H1 (cell line): Measurements from ENCODE around the gene KCTD10. TPM values are rescaled to one million over a fixed set of nuclear protein-coding genes. Genes with fewer than 3 reads are reported as not detected.

Experiments used
- CTCF ChIA-PET: fragments of 300-600 bp; sonication (Branson Sonifier 250); formaldehyde crosslinking; loops from one replicate; lab custom pipeline; 2021; ENCODE audit not compliant: partially characterized antibody; lab: Charles Lee
- POLR2A ChIA-PET: fragments of 300-600 bp; sonication (Branson Sonifier 250); formaldehyde crosslinking; loops from one replicate; lab custom pipeline; 2021; ENCODE audit warnings: inconsistent platforms; ENCODE audit not compliant: partially characterized antibody; lab: Charles Lee
- DNase-seq, 2 experiments: peaks; one replicate each; pipeline versions ENCODE4 v3.0.0 to v3.0.0-alpha.2; 2010 to 2022; ENCODE audit warnings: low spot score in 2 of 2, low read depth in 1 of 2, mixed read lengths in 1 of 2
- FAIRE-seq: peaks from 2 replicates; lab custom pipeline; 2011; peaks lifted over from hg19 to GRCh38; lab: Jason Lieb, UNC
- H2AFZ ChIP-seq: 2 replicates; pipeline ENCODE4 v1.8.1; 2012; ENCODE audit warnings: low read length, inconsistent platforms
- H2AK5ac ChIP-seq: 2 replicates; pipeline ENCODE4 v1.6.1; 2013; ENCODE audit warnings: low read depth, low read length
- H2BK120ac ChIP-seq: replicated peaks from 2 replicates; pipeline ENCODE3; 2013; ENCODE audit warnings: low read depth, low read length, inconsistent platforms
- H2BK12ac ChIP-seq: 2 replicates; pipeline ENCODE4 v1.6.1; 2013; ENCODE audit warnings: low read depth, low read length
- H2BK15ac ChIP-seq: 2 replicates; pipeline ENCODE4 v1.6.1; 2013; ENCODE audit warnings: low read length
- H2BK20ac ChIP-seq: 2 replicates; pipeline ENCODE4 v1.6.1; 2013; ENCODE audit warnings: low read length
- H2BK5ac ChIP-seq: 2 replicates; pipeline ENCODE4 v1.6.1; 2013; ENCODE audit warnings: low read depth, low read length
- H3K14ac ChIP-seq: 2 replicates; pipeline ENCODE4 v1.6.1; 2013; ENCODE audit warnings: inconsistent platforms; ENCODE audit not compliant: insufficient read length
- H3K18ac ChIP-seq: 2 replicates; pipeline ENCODE4 v1.6.1; 2013; ENCODE audit warnings: low read length; ENCODE audit errors: extremely low read depth
- H3K23ac ChIP-seq: 2 replicates; pipeline ENCODE4 v1.6.1; 2013; ENCODE audit warnings: inconsistent platforms; ENCODE audit not compliant: insufficient read length
- H3K23me2 ChIP-seq: 2 replicates; pipeline ENCODE4 v1.6.1; 2013; ENCODE audit warnings: low read depth, low read length
- H3K27ac ChIP-seq: 2 replicates; pipeline ENCODE4 v1.6.1; 2011; ENCODE audit warnings: low read depth, low read length, inconsistent platforms
- H3K27me3 ChIP-seq, 4 experiments: replicated peaks in 1 of 4; 1 replicate in 1 of 4; 2 replicates in 3 of 4; pipeline versions ENCODE4 v1.6.1 to v1.8.1; 2011 to 2013; ENCODE audit warnings: low read length in 3 of 4, mild to moderate bottlenecking in 3 of 4, inconsistent platforms in 2 of 4, mixed read lengths in 2 of 4, moderate library complexity in 1 of 4; ENCODE audit not compliant: control insufficient read depth in 3 of 4, insufficient read depth in 3 of 4; ENCODE audit errors: extremely low read depth in 1 of 4
- H3K36me3 ChIP-seq, 4 experiments: 2 replicates each; pipeline versions ENCODE4 v1.6.1 to v1.8.1; 2011 to 2013; ENCODE audit warnings: mild to moderate bottlenecking in 4 of 4, low read length in 3 of 4, moderate library complexity in 2 of 4, control low read depth in 1 of 4, inconsistent platforms in 1 of 4; ENCODE audit not compliant: insufficient read depth in 4 of 4, control insufficient read depth in 2 of 4
- H3K4ac ChIP-seq: replicated peaks from 2 replicates; pipeline ENCODE3; 2013; ENCODE audit warnings: low read length, low read depth, mixed read lengths, inconsistent platforms; ENCODE audit not compliant: insufficient read length
- H3K4me1 ChIP-seq, 4 experiments: replicated peaks in 1 of 4; 1 replicate in 1 of 4; 2 replicates in 3 of 4; pipeline versions ENCODE4 v1.6.1 to v1.8.1; 2011 to 2013; ENCODE audit warnings: low read length in 3 of 4, inconsistent platforms in 2 of 4, mixed read lengths in 1 of 4; ENCODE audit not compliant: insufficient read depth in 4 of 4, control insufficient read depth in 3 of 4
- H3K4me2 ChIP-seq, 2 experiments: 2 replicates each; pipeline versions ENCODE4 v1.6.1 to v1.8.1; 2011 to 2013; ENCODE audit warnings: low read depth in 2 of 2, low read length in 2 of 2, control low read depth in 1 of 2, inconsistent platforms in 1 of 2, mild to moderate bottlenecking in 1 of 2; ENCODE audit not compliant: insufficient read depth in 1 of 2
- H3K4me3 ChIP-seq, 4 experiments: fragments of 200-600, 300-600 bp in 1 of 4; sonication (generic), shearing (Covaris generic), sonication (Bioruptor Twin) in 1 of 4; 2 replicates each; pipeline versions ENCODE4 v1.5.1 to v1.8.1; 2011 to 2016; ENCODE audit warnings: low read length in 4 of 4, low read depth in 3 of 4, control low read depth in 2 of 4, inconsistent platforms in 2 of 4, mild to moderate bottlenecking in 2 of 4, mixed read lengths in 1 of 4, moderate library complexity in 1 of 4; ENCODE audit not compliant: insufficient read depth in 2 of 4; ENCODE audit errors: extremely low read depth in 1 of 4
- H3K56ac ChIP-seq: replicated peaks from 2 replicates; pipeline ENCODE3; 2013; ENCODE audit warnings: low read depth, mild to moderate bottlenecking, mixed read lengths, low read length, inconsistent platforms; ENCODE audit not compliant: insufficient read length
- H3K79me1 ChIP-seq: 2 replicates; pipeline ENCODE4 v1.6.1; 2013; ENCODE audit warnings: low read depth, low read length, control low read depth
- H3K79me2 ChIP-seq, 2 experiments: 2 replicates each; pipeline versions ENCODE4 v1.6.1 to v1.8.1; 2012 to 2013; ENCODE audit warnings: low read length in 2 of 2, mild to moderate bottlenecking in 2 of 2, inconsistent platforms in 1 of 2; ENCODE audit not compliant: insufficient read depth in 2 of 2, control insufficient read depth in 1 of 2
- H3K9ac ChIP-seq, 4 experiments: replicated peaks in 1 of 4; 1 replicate in 1 of 4; 2 replicates in 3 of 4; pipeline versions ENCODE4 v1.6.1 to v1.8.1; 2011 to 2013; ENCODE audit warnings: low read depth in 3 of 4, low read length in 3 of 4, control low read depth in 2 of 4, mild to moderate bottlenecking in 2 of 4, moderate library complexity in 2 of 4, inconsistent platforms in 1 of 4; ENCODE audit errors: extremely low read depth in 1 of 4
- H3K9me3 ChIP-seq, 2 experiments: 2 replicates each; pipeline versions ENCODE4 v1.6.1 to v1.8.1; 2012 to 2013; ENCODE audit warnings: mild to moderate bottlenecking in 2 of 2, moderate library complexity in 2 of 2, control low read depth in 1 of 2, inconsistent platforms in 1 of 2, low read depth in 1 of 2, low read length in 1 of 2, mixed read lengths in 1 of 2; ENCODE audit not compliant: insufficient read depth in 2 of 2
- H4K20me1 ChIP-seq, 2 experiments: replicated peaks in 1 of 2; 2 replicates each; pipeline versions ENCODE3 to v1.8.1; 2011 to 2013; ENCODE audit warnings: inconsistent platforms in 2 of 2, low read length in 2 of 2, mild to moderate bottlenecking in 1 of 2; ENCODE audit not compliant: insufficient read depth in 2 of 2, control insufficient read depth in 1 of 2
- H4K5ac ChIP-seq: 2 replicates; pipeline ENCODE4 v1.6.1; 2013; ENCODE audit warnings: low read length, low read depth, mixed read lengths, inconsistent platforms; ENCODE audit not compliant: insufficient read length
- H4K8ac ChIP-seq: 2 replicates; pipeline ENCODE4 v1.8.0; 2013; ENCODE audit warnings: mild to moderate bottlenecking, moderate library complexity, low read length, inconsistent platforms; ENCODE audit not compliant: insufficient read depth; ENCODE audit errors: extremely low read depth
- H4K91ac ChIP-seq: replicated peaks from 2 replicates; pipeline ENCODE3; 2013; ENCODE audit warnings: low read length, mixed read lengths, inconsistent platforms; ENCODE audit not compliant: insufficient read length
- BACH1 ChIP-seq: IDR thresholded peaks from 2 replicates; pipeline ENCODE4 v1.6.1; 2012; ENCODE audit warnings: low read length, improper control_type of control experiment
- CREB1 ChIP-seq: IDR thresholded peaks from 2 replicates; pipeline ENCODE4 v1.6.1; 2012; ENCODE audit warnings: inconsistent platforms
- EGR1 ChIP-seq: IDR thresholded peaks from 2 replicates; pipeline ENCODE4 v1.6.1; 2011; ENCODE audit warnings: low read depth, low read length, borderline replicate concordance
- HDAC2 ChIP-seq, 2 experiments: fragments of 300-600 bp in 1 of 2; sonication (generic) in 1 of 2; IDR thresholded peaks; 2 replicates each; pipeline ENCODE4 v1.6.1; 2011 to 2012; ENCODE audit warnings: low read depth in 2 of 2, low read length in 2 of 2, mild to moderate bottlenecking in 2 of 2, moderate library complexity in 2 of 2, borderline replicate concordance in 1 of 2, inconsistent platforms in 1 of 2
- WGBS, 2 experiments: shearing (Covaris generic) in 1 of 2; methylation state at CpG; one replicate each; pipeline versions ENCODE4 v1.1.6 to v1.1.7; 2013 to 2015; ENCODE audit warnings: low lambda C conversion rate in 2 of 2, mixed read lengths in 2 of 2, inconsistent platforms in 1 of 2, low coverage in 1 of 2, missing lambda C conversion rate in 1 of 2; ENCODE audit not compliant: insufficient replicate concordance in 2 of 2, insufficient coverage in 1 of 2, insufficient read length in 1 of 2; ENCODE audit errors: extremely low coverage in 1 of 2, missing lambda C conversion rate in 1 of 2; 5-methylcytosine and 5-hydroxymethylcytosine counted together
- polyA plus RNA-seq, 7 experiments: library from polyadenylated mRNA; depleted of rRNA in 3 of 7; stranded (reverse) in 5 of 7; unstranded in 2 of 7; fragments of >200 nt in 5 of 7; fragments of 200-250 nt in 2 of 7; gene quantifications; 1 replicate in 5 of 7; 2 replicates in 1 of 7; 4 replicates in 1 of 7; pipeline versions ENCODE4 v1.2.1 to v1.2.3, GENCODE V29; 2011 to 2013; ENCODE audit warnings: missing spikeins in 2 of 7, mixed read lengths in 2 of 7
- total RNA-seq: library from RNA; stranded (reverse); fragmentation: NEBNext Ultra II Directional; extraction: Animal tissue kit (Norgen Biotek cat#: 25700); gene quantifications from 2 replicates; pipeline ENCODE4 v1.2.1, GENCODE V29; 2021

The KCTD10 gene
- total and polyA plus RNA-seq, 2 of the 8 experiments (the other 6 are each of a cell fraction or from before 2014, with no cell fraction given), result 45.3 to 52.4 TPM

- Histone ChIP-seq H2AFZ (no peak overlapping the region), H2BK15ac (no peak overlapping the region), H4K20me1 (no peaks in the 10 kb centered on the region), H3K4ac (no peak overlapping the region), H3K79me2 (no peaks in the 10 kb centered on the region), H2BK5ac (no peak overlapping the region), H3K4me2 (no peak overlapping the region), H2BK12ac (no peak overlapping the region), H3K23ac (no peak overlapping the region), H2BK120ac (no peak overlapping the region), H3K4me3 (no peak overlapping the region), H4K5ac (no peak overlapping the region), H3K23me2 (no peaks in the 10 kb centered on the region), H3K36me3 (peaks cover 0 to 9% (median 1%) of the 10 kb centered on the region in 4 experiments; a peak in 5 of 8 replicates), H4K8ac (no peak overlapping the region; the same call in 1 of the 2 replicates), H3K79me1 (no peaks in the 10 kb centered on the region), H3K4me1 (peaks cover 0 to 7% (median 0%) of the 10 kb centered on the region in 4 experiments; a peak in 1 of 7 replicates), H3K27ac (no peak overlapping the region), H2BK20ac (no peak overlapping the region), H3K9ac (no peak overlapping the region), H4K91ac (no peak overlapping the region), H2AK5ac (no peak overlapping the region), H3K56ac (no peak overlapping the region), H3K18ac (no peak overlapping the region), H3K27me3 (no peaks in the 10 kb centered on the region), H3K14ac (no peak overlapping the region), H3K9me3 (no peaks in the 10 kb centered on the region)
- WGBS, 2 experiments, result 96% methylated on average over 10 of the region's 10 CpGs; no CpG with 5 or more reads in 1 of the 2 experiments
- no peak for DNase-seq
- POLR2A ChIA-PET, result interaction anchor here (0.8 to 1.0 kb wide), 2 partner anchors 22 to 30 kb away, joined by 3 read pairs; no protein-coding TSS in a partner anchor
- FAIRE-seq, result no peak
- CTCF ChIA-PET, result interaction anchor here (0.6 to 3.1 kb wide), 10 partner anchors 14 to 252 kb away, joined by 3 to 18 read pairs (median 4); no protein-coding TSS in a partner anchor
- TF ChIP-seq HDAC2 (IDR thresholded peaks at IDR 0.05; ENCODE audit: borderline replicate concordance in 1 of 2, low read depth in 2 of 2, low read length in 2 of 2), result no peak
- no peak for TF ChIP-seq EGR1
- no peak for TF ChIP-seq CREB1
- TF ChIP-seq BACH1, result no peak
These were observed 46.0 kb upstream of the KCTD10 start for GRCh38 chr12:109523071-109523470.
